SK-N-MC (cell line): ENCODE results near the gene PDXK.

Experiments used
- EZH2 ChIP-seq: fragments of 200-600 bp; sonication (generic); IDR thresholded peaks from one replicate; pipeline ENCODE4 v1.6.1; 2017; ENCODE audit warnings: antibody characterized with exemption
- FOXP2 ChIP-seq: optimal IDR thresholded peaks from 2 replicates; pipeline ENCODE3; 2011; ENCODE audit warnings: mild to moderate bottlenecking, moderate library complexity; ENCODE audit not compliant: insufficient read depth; ENCODE audit errors: extremely low read length, control extremely low read depth
- POLR2AphosphoS5 ChIP-seq: IDR thresholded peaks from 2 replicates; pipeline ENCODE4 v1.6.1; 2012; ENCODE audit warnings: mild to moderate bottlenecking, low read depth, low read length, borderline replicate concordance

GRCh38 chr21:43805275-43805800 lies 86.4 kb downstream of the PDXK start:
- no peak for TF ChIP-seq POLR2AphosphoS5
- no peak for TF ChIP-seq EZH2
- no peak for TF ChIP-seq FOXP2
